ENCODE measurements around the gene ZMYM3.

- no peak for TF ChIP-seq CTCF (IDR thresholded peaks at IDR 0.05)
- no peak for TF ChIP-seq POLR2A (IDR thresholded peaks at IDR 0.05)
Observed at GRCh38 chrX:71235482-71235881, 18.5 kb downstream of the ZMYM3 start.
